GM19328 (cell line): ENCODE data around the gene SPACA6.

ENCODE experiments used
- ATAC-seq: cut with Tn5 transposase; IDR thresholded peaks from one replicate; pipeline ENCODE4 v1.9.1; 2021; ENCODE audit warnings: mild to moderate bottlenecking, moderate library complexity; ENCODE audit not compliant: unreplicated experiment

The SPACA6 gene

GRCh38 chr19:51688671-51689571 lies 4.2 kb upstream of the SPACA6 start:
- ATAC-seq: no peak

- ATAC-seq: no peak
Measured at GRCh38 chr19:51689751-51690453, 3.2 kb upstream of the SPACA6 start.

GRCh38 chr19:51690454-51691073 lies 2.6 kb upstream of the SPACA6 start:
- ATAC-seq: no peak

- no peak for ATAC-seq
Measured at GRCh38 chr19:51691074-51691583, 2.0 kb upstream of the SPACA6 start.

- no peak for ATAC-seq
Measured at GRCh38 chr19:51691584-51692428, 1.3 kb upstream of the SPACA6 start.

GRCh38 chr19:51692468-51692867 lies 662 bp upstream of the SPACA6 start:
- no peak for ATAC-seq

- ATAC-seq: no peak
Measured at GRCh38 chr19:51693819-51694218, 689 bp downstream of the SPACA6 start.

- no peak for ATAC-seq
Measured at GRCh38 chr19:51694318-51695085, 1.4 kb downstream of the SPACA6 start.

- no peak for ATAC-seq
Measured at GRCh38 chr19:51695088-51695487, 2.0 kb downstream of the SPACA6 start.

- ATAC-seq: no peak
Measured at GRCh38 chr19:51695702-51696315, 2.7 kb downstream of the SPACA6 start.

- no peak for ATAC-seq
Measured at GRCh38 chr19:51696606-51697005, 3.5 kb downstream of the SPACA6 start.

- no peak for ATAC-seq
Measured at GRCh38 chr19:51697169-51697776, 4.1 kb downstream of the SPACA6 start.

- no peak for ATAC-seq
Measured at GRCh38 chr19:51698296-51698695, 5.2 kb downstream of the SPACA6 start.

- ATAC-seq: no peak
Measured at GRCh38 chr19:51699170-51699569, 6.0 kb downstream of the SPACA6 start.

GRCh38 chr19:51701468-51702100 lies 8.5 kb downstream of the SPACA6 start:
- ATAC-seq: no peak

GRCh38 chr19:51702103-51702824 lies 9.1 kb downstream of the SPACA6 start:
- ATAC-seq: no peak

GRCh38 chr19:51702825-51703574 lies 9.9 kb downstream of the SPACA6 start:
- no peak for ATAC-seq
